Activated CD8-positive, alpha-beta memory T cell treated with anti-CD3 and anti-CD28 coated beads, Interleukin-2, amount 50 U/mL, for 1 hour (primary cell): ENCODE results near the gene CLIC6.
"Not testable (repeated sequence)": the region's sequence is repeated elsewhere in the genome, so short reads cannot be mapped to it uniquely, and the experiment has no call there.

ENCODE experiments used
- DNase-seq: peaks from one replicate; pipeline ENCODE4 v3.0.0-alpha.2; 2020; ENCODE audit errors: extremely low read depth

CLIC6 gene

DNA sequence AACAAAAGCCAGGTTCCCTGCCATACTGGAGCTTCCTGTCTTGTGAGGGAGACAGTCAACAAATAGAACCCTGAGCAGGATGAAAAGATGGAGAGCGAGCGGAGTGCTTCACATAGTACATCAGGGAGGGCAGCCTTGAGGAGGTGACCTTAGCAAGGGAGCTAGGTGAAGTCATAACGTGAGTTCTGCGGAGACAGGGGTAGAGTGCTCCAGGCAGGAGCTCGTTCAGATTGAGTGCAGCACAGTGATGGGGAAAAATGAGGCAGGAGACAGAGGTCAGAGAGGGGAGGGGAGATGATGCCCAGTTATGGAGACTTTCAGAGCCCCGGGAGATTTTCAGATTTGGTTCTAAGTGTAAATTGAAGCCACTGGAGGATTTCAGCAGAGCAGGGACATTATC is 15.3 kb upstream of the CLIC6 start:
- no peak for DNase-seq

DNA sequence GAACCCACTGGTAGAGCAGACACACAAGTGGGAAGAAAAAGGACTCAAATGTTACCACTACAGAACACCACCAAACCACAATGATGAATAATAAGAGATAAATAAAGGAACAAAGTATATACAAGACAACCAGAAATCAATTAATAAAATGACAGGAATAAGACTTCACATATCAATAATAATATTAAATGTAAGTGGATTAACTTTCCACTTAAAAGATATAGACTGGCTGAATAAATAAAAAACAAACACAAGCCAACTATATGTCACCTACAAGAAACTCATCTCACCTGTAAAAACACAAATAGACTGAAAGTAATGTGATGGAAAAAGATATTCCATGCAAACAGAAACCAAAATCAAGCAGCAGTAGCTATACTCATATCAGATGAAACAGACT is 6.9 kb upstream of the CLIC6 start:
- DNase-seq, result no peak

- DNase-seq, result no peak
These were observed 1.0 kb upstream of the CLIC6 start for GRCh38 chr21:34667761-34668160.

- DNase-seq, result no peak
These were observed 520 bp downstream of the CLIC6 start for GRCh38 chr21:34669149-34669879.

GRCh38 chr21:34669880-34670219 is 1.1 kb downstream of the CLIC6 start:
- DNase-seq, result not testable (repeated sequence)

- DNase-seq, result no peak
These were observed 1.6 kb downstream of the CLIC6 start for GRCh38 chr21:34670220-34670961.

GRCh38 chr21:34670962-34671348 is 2.2 kb downstream of the CLIC6 start:
- DNase-seq, result no peak

- no peak for DNase-seq
These were observed 2.7 kb downstream of the CLIC6 start for GRCh38 chr21:34671462-34671861.

GRCh38 chr21:34671891-34672290 is 3.1 kb downstream of the CLIC6 start:
- no peak for DNase-seq

- no peak for DNase-seq
These were observed 4.2 kb downstream of the CLIC6 start for GRCh38 chr21:34673006-34673405.

DNA sequence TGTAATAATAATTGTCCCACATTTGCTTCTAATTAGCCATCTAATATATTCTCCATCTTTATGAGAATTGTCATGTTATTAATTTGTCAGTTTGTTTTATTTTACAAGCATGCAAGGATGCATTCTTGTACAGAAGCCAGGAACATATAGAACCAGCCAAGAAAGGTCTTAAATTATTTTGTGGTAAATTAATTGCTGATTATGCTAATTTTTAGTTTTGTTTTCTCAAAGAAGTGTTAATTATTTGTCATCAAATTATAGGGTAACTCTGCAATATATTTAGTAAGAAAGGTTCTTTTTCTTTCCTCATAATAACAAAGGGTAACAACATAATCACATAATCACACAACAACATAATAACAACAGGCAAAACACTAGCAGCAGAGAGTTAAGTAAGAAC is 5.7 kb downstream of the CLIC6 start:
- DNase-seq, result no peak

DNA sequence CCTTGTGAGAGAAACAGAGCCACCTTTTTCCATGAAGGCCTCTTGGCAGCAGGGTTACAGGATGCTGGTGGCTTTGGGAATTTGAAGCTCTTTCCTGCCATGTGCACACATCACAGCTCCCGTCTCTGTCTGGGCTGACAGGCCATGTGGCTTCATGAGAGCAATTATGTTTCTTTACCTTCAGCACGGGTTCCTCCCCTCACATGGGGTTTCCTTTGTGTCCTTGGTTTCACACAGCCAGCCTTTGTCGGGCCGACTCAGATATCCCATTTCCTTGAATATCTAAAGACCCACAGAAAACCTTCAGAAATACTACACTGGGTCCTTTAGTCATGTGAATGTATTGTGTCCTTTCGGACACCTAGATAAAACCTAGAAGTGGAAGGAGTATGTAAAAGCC is 7.1 kb downstream of the CLIC6 start:
- DNase-seq, result no peak

DNA sequence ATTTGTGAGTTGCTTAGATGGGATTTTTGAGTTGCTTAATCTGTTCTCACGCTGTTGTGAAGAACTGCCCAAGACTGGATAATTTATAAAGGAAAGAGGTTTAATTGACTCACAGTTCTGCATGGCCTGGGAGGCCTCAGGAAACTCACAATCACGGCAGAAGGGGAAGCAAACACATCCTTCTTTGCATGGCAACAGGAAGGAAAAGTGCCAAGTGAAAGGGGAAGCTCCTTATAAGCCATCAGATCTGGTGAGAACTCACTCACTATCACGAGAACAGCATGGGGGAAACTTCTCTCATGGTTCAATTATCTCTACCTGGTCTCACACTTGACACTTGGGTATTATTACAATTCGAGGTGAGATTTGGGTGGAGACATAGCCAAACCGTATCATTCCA is 10.3 kb downstream of the CLIC6 start:
- DNase-seq, result no peak

DNA sequence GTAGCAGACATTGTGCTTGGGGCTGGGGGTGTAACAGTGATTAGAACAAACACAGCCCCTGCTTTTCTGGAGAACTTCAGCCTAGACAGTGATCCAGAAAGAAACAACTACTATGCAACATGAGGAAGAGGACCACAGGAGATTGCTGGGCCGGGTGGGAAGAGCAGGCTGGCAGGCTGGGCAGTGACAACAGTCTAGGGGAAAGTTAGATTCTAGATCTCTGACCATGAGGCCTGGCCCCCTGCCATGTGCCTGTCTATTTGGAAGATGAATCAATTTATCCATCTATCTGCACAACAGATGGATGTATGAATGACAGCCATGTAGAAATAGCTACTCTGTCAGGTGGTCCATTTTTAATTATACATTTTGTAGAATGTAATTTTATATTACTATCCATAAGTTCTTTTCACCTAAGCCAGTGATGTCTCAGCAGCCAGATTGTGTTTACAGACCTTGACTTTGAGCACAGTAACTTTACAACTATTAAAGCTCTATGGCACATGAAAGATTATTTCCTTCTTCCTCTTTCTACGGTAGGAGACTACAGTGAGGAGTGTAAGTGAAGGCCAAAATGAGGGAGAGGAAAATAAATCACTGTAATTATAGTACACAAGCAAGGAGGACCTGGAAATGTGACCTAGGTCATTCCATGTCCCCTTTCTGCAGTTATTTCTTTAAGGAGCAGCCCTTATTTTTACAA is 15.5 kb downstream of the CLIC6 start:
- DNase-seq, result no peak

DNA sequence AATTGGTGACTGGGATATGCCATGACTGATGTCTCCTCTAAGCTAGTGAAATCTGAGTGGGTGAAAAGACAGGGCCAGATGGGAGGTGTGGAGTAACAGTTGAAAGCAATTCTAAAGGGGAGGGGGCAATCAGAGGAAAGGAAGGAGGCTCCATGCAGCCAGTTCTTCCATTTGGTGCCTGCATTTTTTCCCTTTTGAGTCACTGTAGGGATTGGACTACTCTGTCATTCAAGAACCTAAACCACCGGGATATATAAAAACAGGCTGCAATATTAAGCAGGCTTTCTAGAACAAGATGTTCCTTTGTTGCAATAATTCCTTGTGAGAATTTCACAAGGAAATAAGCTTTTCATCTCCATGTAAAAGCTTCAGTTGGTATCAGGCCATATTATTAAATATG is 18.3 kb downstream of the CLIC6 start:
- DNase-seq, result no peak

DNA sequence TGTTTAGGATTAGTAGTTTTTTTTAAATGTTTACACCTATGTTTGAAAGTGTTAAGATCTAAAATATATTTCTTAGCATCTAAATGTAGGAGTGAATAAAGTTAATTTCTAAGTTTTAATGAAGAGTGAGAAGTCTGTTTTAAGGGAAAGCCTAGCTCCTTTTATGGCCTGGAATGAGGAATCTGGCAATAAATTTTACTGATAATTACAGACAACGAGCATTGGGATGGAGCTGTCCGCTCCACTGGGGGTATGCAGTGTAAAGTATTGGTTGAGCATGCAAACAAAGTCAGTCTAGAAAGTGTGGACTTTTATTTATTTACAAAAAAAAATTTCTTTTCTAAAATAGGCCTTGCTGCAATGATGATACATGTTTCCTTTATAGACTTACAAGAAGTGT is 19.0 kb downstream of the CLIC6 start:
- DNase-seq, result no peak

GRCh38 chr21:34688145-34688544 is 19.4 kb downstream of the CLIC6 start:
- DNase-seq, result no peak

- no peak for DNase-seq
These were observed 19.9 kb downstream of the CLIC6 start for GRCh38 chr21:34688715-34689114.

DNA sequence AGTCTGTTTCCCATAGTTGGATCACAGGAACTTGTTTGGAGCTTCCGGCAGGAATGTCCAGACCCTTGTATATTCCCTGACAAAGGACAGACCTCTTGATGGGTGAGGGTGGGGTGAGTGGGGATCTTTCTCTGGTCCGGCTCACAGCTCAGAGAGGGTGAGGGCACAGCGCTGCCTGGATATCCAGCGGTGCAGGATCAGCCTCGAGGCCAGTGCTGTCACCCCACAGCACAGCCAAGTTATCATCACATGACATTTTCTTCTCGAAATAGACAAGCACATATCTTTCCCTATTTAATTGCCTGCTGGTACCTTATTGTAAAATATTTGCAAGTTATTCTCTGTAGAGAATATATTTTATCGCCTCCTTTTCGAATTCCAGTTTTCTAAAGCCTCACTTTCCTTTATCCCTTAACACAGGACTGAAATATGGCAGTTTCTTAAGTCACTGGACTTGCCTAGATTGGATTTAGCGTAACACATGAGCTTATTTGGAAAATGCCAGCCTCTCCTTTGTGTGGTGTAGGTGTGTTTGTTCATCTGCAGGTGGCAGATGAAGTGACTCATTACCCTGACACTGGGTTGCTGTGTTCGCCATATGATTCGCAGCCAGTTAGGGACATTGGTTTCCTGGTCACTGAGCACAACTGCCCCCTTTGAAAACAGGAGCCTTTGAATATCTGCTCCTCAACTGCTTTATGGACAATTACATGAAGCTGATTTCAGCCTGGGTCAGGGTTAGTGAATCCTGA is 21.4 kb downstream of the CLIC6 start:
- DNase-seq, result no peak

DNA sequence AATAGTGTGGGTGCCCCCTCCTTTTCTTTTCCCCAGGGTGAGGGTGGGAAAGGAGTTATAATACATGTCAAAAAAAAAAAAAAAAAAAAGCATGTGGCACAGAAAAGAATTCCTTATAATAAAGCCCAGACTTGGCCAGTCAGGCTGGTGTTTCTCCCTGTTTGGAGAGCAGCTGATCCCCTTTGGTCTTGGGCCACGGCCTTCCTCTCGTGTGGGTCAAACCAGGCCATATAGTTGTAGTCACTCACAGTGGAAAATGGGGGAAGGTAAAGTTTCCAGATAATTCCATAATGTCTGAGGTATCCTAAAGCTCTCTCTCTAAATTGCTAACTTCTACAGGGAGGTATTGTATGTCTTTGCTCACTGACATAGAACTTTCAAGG is 22.0 kb downstream of the CLIC6 start:
- DNase-seq, result no peak

GRCh38 chr21:34691390-34692032 is 22.7 kb downstream of the CLIC6 start:
- no peak for DNase-seq

DNA sequence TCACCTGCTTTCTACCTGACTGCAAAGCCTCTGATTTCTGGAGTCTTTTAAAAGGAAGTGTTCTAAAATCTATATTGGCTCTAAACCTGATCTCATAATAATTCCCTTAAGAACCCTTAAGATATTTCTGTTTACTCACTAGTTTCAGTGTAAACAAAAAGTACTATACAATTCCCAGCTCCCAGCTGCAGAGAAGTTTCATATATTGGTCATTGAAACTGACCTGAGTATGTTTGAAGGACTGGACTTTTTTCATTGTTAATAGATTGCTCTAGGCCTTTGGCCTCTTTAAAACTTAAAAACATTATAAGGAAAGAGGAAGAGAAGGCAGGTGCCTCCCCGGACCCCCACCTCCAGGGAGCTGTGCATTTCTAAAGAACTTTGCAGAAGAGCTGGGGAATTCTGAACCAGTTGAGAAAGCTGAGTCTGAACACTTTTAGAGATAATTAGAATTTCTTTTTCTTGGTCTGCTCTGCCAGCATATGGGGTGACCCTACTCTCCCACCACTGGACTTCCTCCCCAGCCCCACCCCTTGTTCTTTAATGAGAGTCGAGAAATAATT is 23.7 kb downstream of the CLIC6 start:
- no peak for DNase-seq
